ELF-1 (cell line): ENCODE results near the gene NOTCH1.
A peak's percentile ranks its signal among the peaks of the same experiment; 100 is the strongest.

Experiments used
- DNase-seq: peaks from one replicate; pipeline ENCODE4 v3.0.0-alpha.2; 2016; ENCODE audit warnings: low read depth, low spot score

Gene NOTCH1

GRCh38 chr9:136544964-136545691 lies 720 bp downstream of the NOTCH1 start:
- DNase-seq = no peak

- no peak for DNase-seq
Measured at GRCh38 chr9:136544548-136544963, 1.3 kb downstream of the NOTCH1 start.

- DNase-seq = no peak
Measured at GRCh38 chr9:136543830-136544547, 1.9 kb downstream of the NOTCH1 start.

- no peak for DNase-seq
Measured at GRCh38 chr9:136543280-136543679, 2.6 kb downstream of the NOTCH1 start.

GRCh38 chr9:136542241-136543040 lies 3.4 kb downstream of the NOTCH1 start:
- DNase-seq = no peak

GRCh38 chr9:136541709-136542108 lies 4.1 kb downstream of the NOTCH1 start:
- DNase-seq = no peak

GRCh38 chr9:136541179-136541578 lies 4.7 kb downstream of the NOTCH1 start:
- DNase-seq = no peak

GRCh38 chr9:136539427-136540421 lies 6.1 kb downstream of the NOTCH1 start:
- DNase-seq = peak; percentile 93

GRCh38 chr9:136538599-136539426 lies 7.0 kb downstream of the NOTCH1 start:
- no peak for DNase-seq

- no peak for DNase-seq
Measured at GRCh38 chr9:136537896-136538598, 7.8 kb downstream of the NOTCH1 start.

- DNase-seq = no peak
Measured at GRCh38 chr9:136537411-136537810, 8.4 kb downstream of the NOTCH1 start.

GRCh38 chr9:136536721-136537241 lies 9.1 kb downstream of the NOTCH1 start:
- no peak for DNase-seq

GRCh38 chr9:136536051-136536720 lies 9.7 kb downstream of the NOTCH1 start:
- DNase-seq = no peak

- no peak for DNase-seq
Measured at GRCh38 chr9:136535070-136535469, 10.8 kb downstream of the NOTCH1 start.

- no peak for DNase-seq
Measured at GRCh38 chr9:136534366-136534765, 11.5 kb downstream of the NOTCH1 start.

- DNase-seq = no peak
Measured at GRCh38 chr9:136533775-136534157, 12.1 kb downstream of the NOTCH1 start.

- no peak for DNase-seq
Measured at GRCh38 chr9:136532799-136533774, 12.8 kb downstream of the NOTCH1 start.
